OCI-LY3 (cell line): ENCODE data around the gene CARD19.

Experiments
- H2AFZ ChIP-seq: fragments of 200-600, 300-600 bp; shearing (Covaris generic); 2 replicates; pipeline ENCODE4 v1.6.0; 2014; ENCODE audit warnings: antibody characterized with exemption, low read depth, low read length
- H3K27ac ChIP-seq: fragments of 200-600, 300-600 bp; sonication (generic); 2 replicates; pipeline ENCODE4 v1.5.1; 2014; ENCODE audit warnings: mild to moderate bottlenecking, low read length, moderate library complexity, mixed read lengths
- H3K27me3 ChIP-seq: fragments of 200-600, 300-600 bp; sonication (generic); 2 replicates; pipeline ENCODE4 v1.6.1; 2014; ENCODE audit warnings: low read depth, low read length, mixed read lengths
- H3K36me3 ChIP-seq: fragments of 200-600, 300-600 bp; sonication (generic); replicated peaks from 2 replicates; pipeline ENCODE3; 2014; ENCODE audit warnings: low read depth, low read length, mixed read lengths
- H3K4me1 ChIP-seq: fragments of 300-600, 200-600 bp; sonication (generic); 2 replicates; pipeline ENCODE4 v1.6.1; 2014; ENCODE audit warnings: low read length, mixed read lengths
- H3K4me2 ChIP-seq: fragments of 200-600, 300-600 bp; sonication (generic); 2 replicates; pipeline ENCODE4 v1.6.1; 2014; ENCODE audit warnings: low read length, mixed read lengths
- H3K4me3 ChIP-seq: fragments of 300-600, 200-600 bp; sonication (generic); 2 replicates; pipeline ENCODE4 v1.5.1; 2014; ENCODE audit warnings: antibody characterized with exemption, mild to moderate bottlenecking, low read length, moderate library complexity
- H3K79me2 ChIP-seq: fragments of 300-600, 200-600 bp; shearing (Covaris generic); 2 replicates; pipeline ENCODE4 v1.6.1; 2014; ENCODE audit warnings: mild to moderate bottlenecking, low read length, mixed read lengths
- H3K9ac ChIP-seq: fragments of 300-600, 200-600 bp; shearing (Covaris generic); 2 replicates; pipeline ENCODE4 v1.6.0; 2014; ENCODE audit warnings: mild to moderate bottlenecking, low read length, moderate library complexity
- H3K9me3 ChIP-seq: fragments of 200-600, 300-600 bp; shearing (Covaris generic); 2 replicates; pipeline ENCODE4 v1.6.1; 2014; ENCODE audit warnings: low read length, mixed read lengths; ENCODE audit not compliant: insufficient read depth
- H4K20me1 ChIP-seq: fragments of 200-600, 300-600 bp; sonication (generic); 2 replicates; pipeline ENCODE4 v1.6.1; 2016; ENCODE audit warnings: low read length, mixed read lengths; ENCODE audit not compliant: insufficient read depth
- EZH2phosphoT487 ChIP-seq: fragments of 200-600 bp; shearing (Covaris generic); IDR thresholded peaks from 2 replicates; pipeline ENCODE4 v1.6.1; 2018; ENCODE audit warnings: antibody characterized with exemption, mixed run types, low read depth
- TF ChIP-seq, protein P1 (sequence below): fragments of 200-600, 300-600 bp; sonication (generic); IDR thresholded peaks from 2 replicates; pipeline ENCODE4 v1.5.1; 2014; ENCODE audit warnings: antibody characterized with exemption, low read length, low read depth

CARD19 gene

DNA sequence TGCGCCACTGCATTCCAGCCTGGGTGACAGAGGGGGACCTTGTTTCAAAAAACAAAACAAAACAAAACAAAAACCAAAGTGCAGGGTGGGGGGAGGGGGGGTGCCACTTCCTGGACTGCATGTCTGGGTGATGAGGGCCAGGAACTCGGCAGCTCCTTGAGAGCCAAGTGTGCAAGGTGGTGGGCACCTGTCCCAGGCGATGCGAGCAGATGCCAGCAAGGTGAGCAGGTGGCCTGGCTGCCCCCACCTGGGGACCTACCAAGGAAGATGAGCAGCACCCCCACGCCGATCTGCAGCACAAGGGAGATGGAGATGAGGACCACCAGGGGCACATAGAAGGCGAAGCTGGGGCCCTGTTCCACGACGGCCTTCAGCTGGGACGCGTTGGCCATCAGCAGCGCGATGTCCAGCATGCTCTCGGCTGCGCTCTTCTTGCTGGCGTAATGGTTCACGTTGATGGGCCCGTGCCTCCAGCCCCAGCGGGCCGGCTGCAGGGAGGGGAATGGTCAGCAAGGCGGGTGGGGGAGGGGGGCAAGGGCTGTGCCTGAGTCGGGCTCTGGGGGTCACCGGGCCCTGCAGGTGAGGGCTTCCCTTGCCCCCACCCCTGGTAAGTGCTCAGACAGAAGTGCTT, 30.2 kb downstream of the CARD19 start:
- H3K27me3 ChIP-seq: no peaks in the 10 kb centered on the region
- no peak overlapping the region for H3K27ac ChIP-seq
- peaks cover 4% of the 10 kb centered on the region for H3K36me3 ChIP-seq
- H4K20me1 ChIP-seq: 0 out of 2 replicates have a peak, but pooled peaks cover 5% of the 10 kb centered on the region
- H2AFZ ChIP-seq: no peak overlapping the region
- no peaks in the 10 kb centered on the region for H3K4me1 ChIP-seq
- no peak overlapping the region for H3K4me3 ChIP-seq
- H3K9ac ChIP-seq: no peak overlapping the region
- TF ChIP-seq, protein P1, sequence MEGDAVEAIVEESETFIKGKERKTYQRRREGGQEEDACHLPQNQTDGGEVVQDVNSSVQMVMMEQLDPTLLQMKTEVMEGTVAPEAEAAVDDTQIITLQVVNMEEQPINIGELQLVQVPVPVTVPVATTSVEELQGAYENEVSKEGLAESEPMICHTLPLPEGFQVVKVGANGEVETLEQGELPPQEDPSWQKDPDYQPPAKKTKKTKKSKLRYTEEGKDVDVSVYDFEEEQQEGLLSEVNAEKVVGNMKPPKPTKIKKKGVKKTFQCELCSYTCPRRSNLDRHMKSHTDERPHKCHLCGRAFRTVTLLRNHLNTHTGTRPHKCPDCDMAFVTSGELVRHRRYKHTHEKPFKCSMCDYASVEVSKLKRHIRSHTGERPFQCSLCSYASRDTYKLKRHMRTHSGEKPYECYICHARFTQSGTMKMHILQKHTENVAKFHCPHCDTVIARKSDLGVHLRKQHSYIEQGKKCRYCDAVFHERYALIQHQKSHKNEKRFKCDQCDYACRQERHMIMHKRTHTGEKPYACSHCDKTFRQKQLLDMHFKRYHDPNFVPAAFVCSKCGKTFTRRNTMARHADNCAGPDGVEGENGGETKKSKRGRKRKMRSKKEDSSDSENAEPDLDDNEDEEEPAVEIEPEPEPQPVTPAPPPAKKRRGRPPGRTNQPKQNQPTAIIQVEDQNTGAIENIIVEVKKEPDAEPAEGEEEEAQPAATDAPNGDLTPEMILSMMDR: no peak
- no peak for TF ChIP-seq EZH2phosphoT487
- H3K79me2 ChIP-seq: no peaks in the 10 kb centered on the region
- H3K4me2 ChIP-seq: no peak overlapping the region
- no peaks in the 10 kb centered on the region for H3K9me3 ChIP-seq

DNA sequence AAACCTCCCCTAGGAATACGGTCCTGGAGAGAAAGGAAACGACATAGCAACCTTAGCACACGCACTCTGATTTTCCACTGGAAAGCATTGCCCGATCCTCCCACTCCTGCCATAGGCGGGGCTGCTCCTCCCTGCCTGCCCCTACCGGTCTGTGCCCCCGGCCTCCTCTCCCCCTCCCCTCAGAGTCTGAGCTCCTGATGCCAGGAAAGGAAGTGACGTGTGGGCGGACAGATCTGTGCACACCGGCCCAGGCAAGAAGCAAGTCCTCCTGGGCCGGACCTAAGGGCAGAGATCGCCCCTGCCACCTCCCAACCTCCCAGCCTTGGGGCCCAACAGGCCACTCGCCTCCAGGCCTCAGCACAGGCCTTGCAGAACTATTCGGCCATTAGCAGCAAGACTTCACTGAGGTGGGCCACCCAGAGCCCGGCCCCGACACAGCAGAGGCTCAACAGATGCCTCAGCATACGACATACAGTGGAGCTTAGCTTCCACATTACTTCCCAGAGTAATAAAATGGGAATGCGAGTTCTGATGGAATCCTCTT, 30.9 kb downstream of the CARD19 start:
- H3K4me1 ChIP-seq: no peaks in the 10 kb centered on the region
- no peak overlapping the region for H3K4me2 ChIP-seq
- no peaks in the 10 kb centered on the region for H3K9me3 ChIP-seq
- H3K36me3 ChIP-seq: peaks cover 4% of the 10 kb centered on the region
- 0 out of 2 replicates have a peak, but pooled peaks cover 5% of the 10 kb centered on the region for H4K20me1 ChIP-seq
- H3K27me3 ChIP-seq: no peaks in the 10 kb centered on the region
- no peak overlapping the region for H3K4me3 ChIP-seq
- no peak overlapping the region for H3K27ac ChIP-seq
- no peak overlapping the region for H3K9ac ChIP-seq
- TF ChIP-seq, protein P1: no peak
- TF ChIP-seq EZH2phosphoT487: no peak
- H3K79me2 ChIP-seq: no peaks in the 10 kb centered on the region
- no peak overlapping the region for H2AFZ ChIP-seq

DNA sequence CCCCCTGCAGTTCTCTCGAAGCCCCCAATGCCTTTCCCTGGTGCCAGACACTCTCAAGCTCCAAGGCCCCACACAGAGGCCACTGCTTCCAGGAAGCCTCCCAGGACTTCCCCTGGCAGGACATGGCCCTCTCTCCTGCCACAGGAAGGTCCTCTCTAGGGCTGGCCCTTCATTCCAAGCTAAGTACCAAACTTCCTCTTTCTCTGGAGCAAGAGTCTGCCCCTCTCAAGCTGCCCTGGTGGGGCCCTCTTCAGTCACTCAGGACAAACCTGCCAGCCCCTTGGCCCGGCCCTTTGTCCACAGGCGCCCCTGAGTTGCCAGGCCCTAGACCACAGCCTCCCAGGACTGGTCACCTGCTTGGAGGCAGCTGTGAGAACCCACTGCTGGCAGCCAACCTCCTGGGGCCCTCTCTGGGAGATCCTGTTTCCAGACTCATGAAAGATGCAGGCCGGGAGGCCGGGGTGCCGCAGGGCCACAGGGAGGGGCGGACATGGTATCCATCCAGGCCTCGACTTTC, 31.4 kb downstream of the CARD19 start:
- TF ChIP-seq EZH2phosphoT487: no peak
- TF ChIP-seq, protein P1: no peak
- Histone ChIP-seq H3K27me3 (no peaks in the 10 kb centered on the region), H2AFZ (no peak overlapping the region), H3K4me3 (no peak overlapping the region), H3K36me3 (peaks cover 4% of the 10 kb centered on the region), H3K9ac (no peak overlapping the region), H3K27ac (no peak overlapping the region), H3K9me3 (no peaks in the 10 kb centered on the region), H3K4me2 (no peak overlapping the region), H4K20me1 (peaks cover 8% of the 10 kb centered on the region; the same call in 1 of the 2 replicates), H3K79me2 (peaks cover 3% of the 10 kb centered on the region), H3K4me1 (no peaks in the 10 kb centered on the region)

DNA sequence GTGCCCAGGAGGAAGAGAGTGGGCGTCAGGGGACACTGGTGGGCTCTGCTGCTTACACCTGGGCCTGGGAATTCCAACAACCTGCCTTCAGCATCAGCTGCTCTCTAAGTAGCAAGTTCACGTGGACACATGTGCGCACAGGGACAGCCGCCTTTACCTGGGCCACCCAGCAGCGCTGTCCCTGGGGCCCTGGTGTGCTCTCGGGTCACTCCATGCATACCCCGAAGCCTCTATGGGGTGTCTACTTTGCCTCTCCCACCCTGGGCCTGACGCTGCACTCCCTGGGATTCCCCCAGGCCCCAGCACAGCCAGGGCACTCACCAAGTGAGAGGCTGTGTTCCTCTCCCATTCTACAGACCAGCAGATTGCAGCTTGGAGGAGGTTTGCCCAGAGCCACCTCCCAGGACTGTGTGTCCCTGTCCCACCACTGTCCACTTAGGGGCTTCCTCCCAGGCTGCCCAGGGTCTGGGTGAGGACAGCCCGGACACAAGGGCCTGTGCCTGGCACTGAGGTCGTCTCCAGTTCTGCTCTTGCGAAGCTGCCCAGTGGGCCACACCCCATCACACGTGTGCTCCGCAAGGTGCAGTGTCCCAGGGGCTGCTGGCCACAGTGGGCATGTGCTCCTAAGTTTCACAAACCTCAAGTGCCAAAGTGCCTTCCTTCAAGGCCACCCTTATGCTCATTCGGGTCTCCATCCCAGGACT, 32.1 kb downstream of the CARD19 start:
- H4K20me1 ChIP-seq: peaks cover 10% of the 10 kb centered on the region; the same call in 1 of the 2 replicates
- H3K79me2 ChIP-seq: peaks cover 11% of the 10 kb centered on the region
- no peak overlapping the region for H3K9ac ChIP-seq
- no peak overlapping the region for H2AFZ ChIP-seq
- H3K4me3 ChIP-seq: no peak overlapping the region
- peaks cover 6% of the 10 kb centered on the region for H3K4me1 ChIP-seq
- peaks cover 4% of the 10 kb centered on the region for H3K36me3 ChIP-seq
- no peak for TF ChIP-seq EZH2phosphoT487
- TF ChIP-seq, protein P1: no peak
- no peaks in the 10 kb centered on the region for H3K27me3 ChIP-seq
- H3K27ac ChIP-seq: no peak overlapping the region
- no peak overlapping the region for H3K4me2 ChIP-seq
- H3K9me3 ChIP-seq: no peaks in the 10 kb centered on the region
